ENCODE data around the gene LOXL4. TPM values are rescaled to one million over a fixed set of nuclear protein-coding genes. Genes with fewer than 3 reads are reported as not detected.

The LOXL4 gene
- total RNA-seq, 4 donors from 2014 or later = 0.85 to 1.7 (median 1.6) TPM; not detected in 1

DNA sequence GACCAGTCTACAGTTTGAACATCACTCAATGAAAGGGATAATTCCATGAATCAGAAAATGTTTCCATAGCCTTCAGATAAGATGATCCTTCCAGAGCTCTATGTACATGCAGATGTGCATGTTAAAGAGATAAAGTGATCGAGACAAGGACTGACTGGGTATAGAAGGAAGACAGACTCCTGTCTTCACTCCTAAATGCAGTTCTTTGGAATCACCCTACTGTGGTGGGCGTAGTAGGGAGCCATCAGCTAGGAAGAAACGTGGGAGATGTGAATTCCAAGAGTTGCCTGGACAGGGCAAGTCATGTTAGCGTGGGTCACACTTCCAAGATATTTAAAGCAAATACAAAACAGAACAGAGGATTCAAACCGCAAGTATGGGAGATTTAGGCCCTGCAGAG, 23.9 kb downstream of the LOXL4 start:
- peaks cover 0 to 83% (median 0%) of the 10 kb centered on the region in 3 donors for H3K36me3 ChIP-seq
- H3K27me3 ChIP-seq = no peaks in the 10 kb centered on the region
- no peaks in the 10 kb centered on the region for H3K4me1 ChIP-seq
- H3K27ac ChIP-seq = no peak overlapping the region
- no peaks in the 10 kb centered on the region for H3K9me3 ChIP-seq
- no peak overlapping the region for H3K4me3 ChIP-seq
- no peak for DNase-seq
- TF ChIP-seq, protein P1, sequence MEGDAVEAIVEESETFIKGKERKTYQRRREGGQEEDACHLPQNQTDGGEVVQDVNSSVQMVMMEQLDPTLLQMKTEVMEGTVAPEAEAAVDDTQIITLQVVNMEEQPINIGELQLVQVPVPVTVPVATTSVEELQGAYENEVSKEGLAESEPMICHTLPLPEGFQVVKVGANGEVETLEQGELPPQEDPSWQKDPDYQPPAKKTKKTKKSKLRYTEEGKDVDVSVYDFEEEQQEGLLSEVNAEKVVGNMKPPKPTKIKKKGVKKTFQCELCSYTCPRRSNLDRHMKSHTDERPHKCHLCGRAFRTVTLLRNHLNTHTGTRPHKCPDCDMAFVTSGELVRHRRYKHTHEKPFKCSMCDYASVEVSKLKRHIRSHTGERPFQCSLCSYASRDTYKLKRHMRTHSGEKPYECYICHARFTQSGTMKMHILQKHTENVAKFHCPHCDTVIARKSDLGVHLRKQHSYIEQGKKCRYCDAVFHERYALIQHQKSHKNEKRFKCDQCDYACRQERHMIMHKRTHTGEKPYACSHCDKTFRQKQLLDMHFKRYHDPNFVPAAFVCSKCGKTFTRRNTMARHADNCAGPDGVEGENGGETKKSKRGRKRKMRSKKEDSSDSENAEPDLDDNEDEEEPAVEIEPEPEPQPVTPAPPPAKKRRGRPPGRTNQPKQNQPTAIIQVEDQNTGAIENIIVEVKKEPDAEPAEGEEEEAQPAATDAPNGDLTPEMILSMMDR (IDR thresholded peaks at IDR 0.05) = no peak
- no peak for TF ChIP-seq POLR2A (IDR thresholded peaks at IDR 0.05)

GRCh38 chr10:98242823-98243222, 25.2 kb downstream of the LOXL4 start:
- H3K27ac ChIP-seq = no peak overlapping the region
- H3K27me3 ChIP-seq = no peaks in the 10 kb centered on the region
- TF ChIP-seq, protein P1 (IDR thresholded peaks at IDR 0.05) = peak in 3 of 6 experiments; percentile 19 to 35 (median 24)
- TF ChIP-seq POLR2A (IDR thresholded peaks at IDR 0.05) = no peak
- no peak overlapping the region for H3K4me3 ChIP-seq
- H3K4me1 ChIP-seq = no peaks in the 10 kb centered on the region
- H3K9me3 ChIP-seq = no peaks in the 10 kb centered on the region
- H3K36me3 ChIP-seq = peaks cover 0 to 78% (median 0%) of the 10 kb centered on the region in 3 donors
- no peak for DNase-seq

GRCh38 chr10:98240524-98240923, 27.5 kb downstream of the LOXL4 start:
- H3K36me3 ChIP-seq = peaks cover 0 to 82% (median 0%) of the 10 kb centered on the region in 3 donors
- no peaks in the 10 kb centered on the region for H3K27me3 ChIP-seq
- H3K27ac ChIP-seq = no peak overlapping the region
- DNase-seq = no peak
- no peaks in the 10 kb centered on the region for H3K4me1 ChIP-seq
- no peaks in the 10 kb centered on the region for H3K9me3 ChIP-seq
- no peak overlapping the region for H3K4me3 ChIP-seq
- TF ChIP-seq, protein P1 (IDR thresholded peaks at IDR 0.05) = no peak
- TF ChIP-seq POLR2A (IDR thresholded peaks at IDR 0.05) = no peak

GRCh38 chr10:98238391-98238790, 29.6 kb downstream of the LOXL4 start:
- H3K36me3 ChIP-seq = peaks cover 0 to 81% (median 0%) of the 10 kb centered on the region in 3 donors
- no peak overlapping the region for H3K27ac ChIP-seq
- no peaks in the 10 kb centered on the region for H3K9me3 ChIP-seq
- TF ChIP-seq, protein P1 (IDR thresholded peaks at IDR 0.05) = no peak
- no peak for TF ChIP-seq POLR2A (IDR thresholded peaks at IDR 0.05)
- no peak for DNase-seq
- no peaks in the 10 kb centered on the region for H3K4me1 ChIP-seq
- no peak overlapping the region for H3K4me3 ChIP-seq
- no peaks in the 10 kb centered on the region for H3K27me3 ChIP-seq

- H3K9me3 ChIP-seq = no peaks in the 10 kb centered on the region
- TF ChIP-seq POLR2A (IDR thresholded peaks at IDR 0.05) = no peak
- TF ChIP-seq, protein P1 (IDR thresholded peaks at IDR 0.05) = no peak
- no peak for DNase-seq
- peaks cover 0 to 76% (median 0%) of the 10 kb centered on the region in 3 donors for H3K36me3 ChIP-seq
- no peaks in the 10 kb centered on the region for H3K27me3 ChIP-seq
- no peaks in the 10 kb centered on the region for H3K4me1 ChIP-seq
- no peak overlapping the region for H3K27ac ChIP-seq
- no peak overlapping the region for H3K4me3 ChIP-seq
Observed at GRCh38 chr10:98236862-98237261, 31.1 kb downstream of the LOXL4 start.

DNA sequence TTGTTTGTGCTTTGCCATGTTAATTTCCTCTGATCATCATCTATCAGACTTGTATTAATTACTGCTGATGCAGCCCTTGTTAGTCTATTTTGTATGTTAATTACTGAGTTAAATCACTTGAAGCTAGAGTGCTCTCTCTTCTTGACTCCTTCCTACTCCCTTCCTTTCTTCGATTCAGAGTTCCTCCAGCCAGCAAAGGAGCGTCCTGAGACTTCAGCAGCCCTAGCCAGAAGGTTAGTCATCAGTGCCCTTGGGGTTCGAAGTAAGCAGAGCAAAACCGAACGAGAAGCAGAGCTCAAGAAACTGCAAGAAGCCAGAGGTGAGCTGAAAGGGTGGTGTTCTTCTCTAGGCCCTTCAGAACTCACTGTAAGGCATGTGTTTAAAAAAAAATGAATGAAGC, 32.1 kb downstream of the LOXL4 start:
- no peak overlapping the region for H3K4me3 ChIP-seq
- no peak overlapping the region for H3K27ac ChIP-seq
- no peaks in the 10 kb centered on the region for H3K4me1 ChIP-seq
- H3K27me3 ChIP-seq = no peaks in the 10 kb centered on the region
- no peaks in the 10 kb centered on the region for H3K9me3 ChIP-seq
- TF ChIP-seq, protein P1 (IDR thresholded peaks at IDR 0.05) = no peak
- no peak for TF ChIP-seq POLR2A (IDR thresholded peaks at IDR 0.05)
- DNase-seq = no peak
- peaks cover 0 to 65% (median 0%) of the 10 kb centered on the region in 3 donors for H3K36me3 ChIP-seq

Data from Peyer's patch (tissue), 4 donors.